ENCODE results near the gene MCTP2.
A peak's percentile ranks its signal among the peaks of the same experiment; 100 is the strongest.

MCTP2 gene

DNA sequence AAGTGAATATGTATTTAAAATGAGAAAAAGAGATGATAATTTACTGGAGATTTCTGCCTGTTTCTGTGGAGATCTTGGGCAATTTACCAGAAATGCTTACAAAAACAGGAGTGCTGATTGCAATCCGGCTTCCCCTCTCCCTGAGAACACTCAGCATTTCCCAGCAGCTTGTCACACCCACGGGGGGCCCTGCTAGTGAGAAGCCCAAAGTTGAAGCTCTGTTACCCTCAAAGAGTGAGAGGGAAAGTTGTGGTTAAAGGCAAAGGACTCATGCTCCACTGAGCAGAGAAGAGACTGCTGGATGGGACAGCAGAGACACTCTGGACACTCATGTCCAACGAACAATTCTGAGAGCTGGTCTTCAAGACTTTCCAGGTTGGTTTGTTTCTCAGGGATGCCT lies 2.9 kb downstream of the MCTP2 start:
- Histone ChIP-seq H3K4me1 (ENCODE audit: control insufficient read depth, low read length) (peaks cover 86% of the 10 kb centered on the region), H3K27me3 (ENCODE audit: control insufficient read depth, low read length) (peaks cover 9% of the 10 kb centered on the region; the same call in 1 of the 2 replicates), H3F3A (ENCODE audit: control insufficient read depth, insufficient read depth) (peaks cover 35% of the 10 kb centered on the region), H3K9me3 (ENCODE audit: control insufficient read depth, insufficient read depth, low read length) (no peaks in the 10 kb centered on the region), H3K79me2 (ENCODE audit: control insufficient read depth, low read length) (peaks cover 83% of the 10 kb centered on the region), H3K27ac (ENCODE audit: low read depth, low read length) (no peak overlapping the region), H3K36me3 (ENCODE audit: control insufficient read depth, low read length) (peaks cover 33% of the 10 kb centered on the region), H3K9me2 (replicated peaks; ENCODE audit: control insufficient read depth, low read length) (no peaks in the 10 kb centered on the region), H3K4me3 (ENCODE audit: low read length) (peak overlapping the region; percentile 98), H4K20me1 (ENCODE audit: control insufficient read depth, insufficient read depth, low read depth, low read length) (peaks cover 20% of the 10 kb centered on the region), H3K4me2 (ENCODE audit: low read length) (peak overlapping the region; percentile 96)
- TF ChIP-seq EZH2phosphoT487 (IDR thresholded peaks at IDR 0.05; ENCODE audit: borderline replicate concordance, low read length): no peak
- TF ChIP-seq, protein P1, sequence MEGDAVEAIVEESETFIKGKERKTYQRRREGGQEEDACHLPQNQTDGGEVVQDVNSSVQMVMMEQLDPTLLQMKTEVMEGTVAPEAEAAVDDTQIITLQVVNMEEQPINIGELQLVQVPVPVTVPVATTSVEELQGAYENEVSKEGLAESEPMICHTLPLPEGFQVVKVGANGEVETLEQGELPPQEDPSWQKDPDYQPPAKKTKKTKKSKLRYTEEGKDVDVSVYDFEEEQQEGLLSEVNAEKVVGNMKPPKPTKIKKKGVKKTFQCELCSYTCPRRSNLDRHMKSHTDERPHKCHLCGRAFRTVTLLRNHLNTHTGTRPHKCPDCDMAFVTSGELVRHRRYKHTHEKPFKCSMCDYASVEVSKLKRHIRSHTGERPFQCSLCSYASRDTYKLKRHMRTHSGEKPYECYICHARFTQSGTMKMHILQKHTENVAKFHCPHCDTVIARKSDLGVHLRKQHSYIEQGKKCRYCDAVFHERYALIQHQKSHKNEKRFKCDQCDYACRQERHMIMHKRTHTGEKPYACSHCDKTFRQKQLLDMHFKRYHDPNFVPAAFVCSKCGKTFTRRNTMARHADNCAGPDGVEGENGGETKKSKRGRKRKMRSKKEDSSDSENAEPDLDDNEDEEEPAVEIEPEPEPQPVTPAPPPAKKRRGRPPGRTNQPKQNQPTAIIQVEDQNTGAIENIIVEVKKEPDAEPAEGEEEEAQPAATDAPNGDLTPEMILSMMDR (IDR thresholded peaks at IDR 0.05; ENCODE audit: low read depth, low read length, poor library complexity, severe bottlenecking): no peak

DNA sequence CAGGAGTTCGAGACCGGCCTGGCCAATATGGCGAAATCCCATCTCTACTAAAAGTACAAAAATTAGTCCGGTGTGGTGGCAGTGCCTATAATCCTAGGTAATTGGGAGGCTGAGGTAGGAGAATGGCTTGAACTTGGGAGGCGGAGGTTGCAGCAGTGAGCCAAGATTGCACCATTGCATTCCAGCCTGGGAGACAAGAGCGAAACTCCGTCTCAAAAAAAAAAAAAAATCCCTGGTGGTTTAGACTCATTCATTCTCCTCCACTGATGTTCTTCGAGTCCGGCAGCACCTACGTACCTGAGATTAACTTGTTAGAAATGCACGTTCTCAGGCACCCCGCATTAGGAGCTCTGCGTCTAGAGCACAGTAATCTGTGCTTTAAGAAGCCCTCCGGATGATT lies 3.7 kb downstream of the MCTP2 start:
- Histone ChIP-seq H3K4me1 (ENCODE audit: control insufficient read depth, low read length) (peaks cover 86% of the 10 kb centered on the region), H3K4me2 (ENCODE audit: low read length) (no peak overlapping the region), H3K36me3 (ENCODE audit: control insufficient read depth, low read length) (peaks cover 39% of the 10 kb centered on the region), H3K4me3 (ENCODE audit: low read length) (no peak overlapping the region), H3F3A (ENCODE audit: control insufficient read depth, insufficient read depth) (peaks cover 32% of the 10 kb centered on the region), H4K20me1 (ENCODE audit: control insufficient read depth, insufficient read depth, low read depth, low read length) (peaks cover 23% of the 10 kb centered on the region), H3K27me3 (ENCODE audit: control insufficient read depth, low read length) (peaks cover 7% of the 10 kb centered on the region; the same call in 1 of the 2 replicates), H3K79me2 (ENCODE audit: control insufficient read depth, low read length) (peaks cover 90% of the 10 kb centered on the region), H3K27ac (ENCODE audit: low read depth, low read length) (no peak overlapping the region), H3K9me2 (replicated peaks; ENCODE audit: control insufficient read depth, low read length) (no peaks in the 10 kb centered on the region), H3K9me3 (ENCODE audit: control insufficient read depth, insufficient read depth, low read length) (no peaks in the 10 kb centered on the region)
- TF ChIP-seq, protein P1 (IDR thresholded peaks at IDR 0.05; ENCODE audit: low read depth, low read length, poor library complexity, severe bottlenecking): no peak
- no peak for TF ChIP-seq EZH2phosphoT487 (IDR thresholded peaks at IDR 0.05; ENCODE audit: borderline replicate concordance, low read length)

DNA sequence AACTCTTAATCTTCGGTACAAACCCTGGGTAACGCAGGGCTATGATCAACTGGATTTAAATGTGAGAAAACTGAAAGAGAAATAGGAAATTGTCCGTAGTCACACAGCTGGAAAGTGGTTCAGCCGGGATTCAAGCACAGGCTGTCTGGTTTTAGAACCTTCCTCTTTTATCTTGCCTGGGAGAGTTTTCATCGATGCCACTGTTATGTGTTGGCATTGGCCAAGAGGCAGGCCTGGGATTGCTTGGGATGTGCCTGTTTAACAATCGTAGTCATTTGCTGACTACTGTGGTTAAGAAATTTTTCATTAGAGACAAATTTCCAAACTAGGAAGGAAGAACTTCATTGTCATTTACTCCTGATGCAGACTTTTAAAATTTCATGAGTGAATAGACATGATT lies 4.3 kb downstream of the MCTP2 start:
- Histone ChIP-seq H3F3A (ENCODE audit: control insufficient read depth, insufficient read depth) (peaks cover 28% of the 10 kb centered on the region), H4K20me1 (ENCODE audit: control insufficient read depth, insufficient read depth, low read depth, low read length) (peaks cover 29% of the 10 kb centered on the region), H3K36me3 (ENCODE audit: control insufficient read depth, low read length) (peaks cover 45% of the 10 kb centered on the region), H3K9me3 (ENCODE audit: control insufficient read depth, insufficient read depth, low read length) (no peaks in the 10 kb centered on the region), H3K79me2 (ENCODE audit: control insufficient read depth, low read length) (peaks cover 95% of the 10 kb centered on the region), H3K4me2 (ENCODE audit: low read length) (peak overlapping the region; percentile 25; the same call in 1 of the 2 replicates), H3K4me3 (ENCODE audit: low read length) (no peak overlapping the region), H3K4me1 (ENCODE audit: control insufficient read depth, low read length) (peaks cover 86% of the 10 kb centered on the region), H3K27me3 (ENCODE audit: control insufficient read depth, low read length) (peaks cover under 1% of the 10 kb centered on the region; the same call in 1 of the 2 replicates), H3K27ac (ENCODE audit: low read depth, low read length) (no peak overlapping the region), H3K9me2 (replicated peaks; ENCODE audit: control insufficient read depth, low read length) (no peaks in the 10 kb centered on the region)
- no peak for TF ChIP-seq EZH2phosphoT487 (IDR thresholded peaks at IDR 0.05; ENCODE audit: borderline replicate concordance, low read length)
- TF ChIP-seq, protein P1 (IDR thresholded peaks at IDR 0.05; ENCODE audit: low read depth, low read length, poor library complexity, severe bottlenecking): no peak

All from DOHH2 (cell line).